Thyroid gland (tissue), 4 donors: ENCODE measurements around the gene EPHA5.

ENCODE experiments used
- CTCF ChIP-seq, 6 experiments: fragments of 200-600 bp in 3 of 6; fragments of 450-650 bp in 3 of 6; sonication (generic) in 3 of 6; IDR thresholded peaks; one replicate each; pipeline ENCODE4 v1.5.1; 2016 to 2019; ENCODE audit warnings: antibody characterized with exemption in 6 of 6, mild to moderate bottlenecking in 2 of 6, inconsistent platforms in 1 of 6, moderate library complexity in 1 of 6
- POLR2A ChIP-seq, 2 donors: fragments of 450-650 bp; IDR thresholded peaks; one replicate each; pipeline ENCODE4 v1.6.1; 2017; ENCODE audit warnings: antibody characterized with exemption in 2 of 2, mild to moderate bottlenecking in 2 of 2, moderate library complexity in 1 of 2

GRCh38 chr4:65367306-65367705, 303.0 kb downstream of the EPHA5 start:
- TF ChIP-seq POLR2A (IDR thresholded peaks at IDR 0.05) (no peak), CTCF (IDR thresholded peaks at IDR 0.05) (no peak)
